H1 (cell line): Measurements from ENCODE around the gene TOPORS. TPM values are rescaled to one million over a fixed set of nuclear protein-coding genes. Genes with fewer than 3 reads are reported as not detected.

Experiments used
- CTCF ChIA-PET: fragments of 300-600 bp; sonication (Branson Sonifier 250); formaldehyde crosslinking; loops from one replicate; lab custom pipeline; 2021; ENCODE audit not compliant: partially characterized antibody; lab: Charles Lee
- POLR2A ChIA-PET: fragments of 300-600 bp; sonication (Branson Sonifier 250); formaldehyde crosslinking; loops from one replicate; lab custom pipeline; 2021; ENCODE audit warnings: inconsistent platforms; ENCODE audit not compliant: partially characterized antibody; lab: Charles Lee
- DNase-seq, 2 experiments: peaks; one replicate each; pipeline versions ENCODE4 v3.0.0 to v3.0.0-alpha.2; 2010 to 2022; ENCODE audit warnings: low spot score in 2 of 2, low read depth in 1 of 2, mixed read lengths in 1 of 2
- FAIRE-seq: peaks from 2 replicates; lab custom pipeline; 2011; peaks lifted over from hg19 to GRCh38; lab: Jason Lieb, UNC
- H2AFZ ChIP-seq: 2 replicates; pipeline ENCODE4 v1.8.1; 2012; ENCODE audit warnings: low read length, inconsistent platforms
- H2AK5ac ChIP-seq: 2 replicates; pipeline ENCODE4 v1.6.1; 2013; ENCODE audit warnings: low read depth, low read length
- H2BK120ac ChIP-seq: replicated peaks from 2 replicates; pipeline ENCODE3; 2013; ENCODE audit warnings: low read depth, low read length, inconsistent platforms
- H2BK12ac ChIP-seq: 2 replicates; pipeline ENCODE4 v1.6.1; 2013; ENCODE audit warnings: low read depth, low read length
- H2BK15ac ChIP-seq: 2 replicates; pipeline ENCODE4 v1.6.1; 2013; ENCODE audit warnings: low read length
- H2BK20ac ChIP-seq: 2 replicates; pipeline ENCODE4 v1.6.1; 2013; ENCODE audit warnings: low read length
- H2BK5ac ChIP-seq: 2 replicates; pipeline ENCODE4 v1.6.1; 2013; ENCODE audit warnings: low read depth, low read length
- H3K14ac ChIP-seq: 2 replicates; pipeline ENCODE4 v1.6.1; 2013; ENCODE audit warnings: inconsistent platforms; ENCODE audit not compliant: insufficient read length
- H3K18ac ChIP-seq: 2 replicates; pipeline ENCODE4 v1.6.1; 2013; ENCODE audit warnings: low read length; ENCODE audit errors: extremely low read depth
- H3K23ac ChIP-seq: 2 replicates; pipeline ENCODE4 v1.6.1; 2013; ENCODE audit warnings: inconsistent platforms; ENCODE audit not compliant: insufficient read length
- H3K23me2 ChIP-seq: 2 replicates; pipeline ENCODE4 v1.6.1; 2013; ENCODE audit warnings: low read depth, low read length
- H3K27ac ChIP-seq: 2 replicates; pipeline ENCODE4 v1.6.1; 2011; ENCODE audit warnings: low read depth, low read length, inconsistent platforms
- H3K27me3 ChIP-seq, 4 experiments: replicated peaks in 1 of 4; 1 replicate in 1 of 4; 2 replicates in 3 of 4; pipeline versions ENCODE4 v1.6.1 to v1.8.1; 2011 to 2013; ENCODE audit warnings: low read length in 3 of 4, mild to moderate bottlenecking in 3 of 4, inconsistent platforms in 2 of 4, mixed read lengths in 2 of 4, moderate library complexity in 1 of 4; ENCODE audit not compliant: control insufficient read depth in 3 of 4, insufficient read depth in 3 of 4; ENCODE audit errors: extremely low read depth in 1 of 4
- H3K36me3 ChIP-seq, 4 experiments: 2 replicates each; pipeline versions ENCODE4 v1.6.1 to v1.8.1; 2011 to 2013; ENCODE audit warnings: mild to moderate bottlenecking in 4 of 4, low read length in 3 of 4, moderate library complexity in 2 of 4, control low read depth in 1 of 4, inconsistent platforms in 1 of 4; ENCODE audit not compliant: insufficient read depth in 4 of 4, control insufficient read depth in 2 of 4
- H3K4ac ChIP-seq: replicated peaks from 2 replicates; pipeline ENCODE3; 2013; ENCODE audit warnings: low read length, low read depth, mixed read lengths, inconsistent platforms; ENCODE audit not compliant: insufficient read length
- H3K4me1 ChIP-seq, 4 experiments: replicated peaks in 1 of 4; 1 replicate in 1 of 4; 2 replicates in 3 of 4; pipeline versions ENCODE4 v1.6.1 to v1.8.1; 2011 to 2013; ENCODE audit warnings: low read length in 3 of 4, inconsistent platforms in 2 of 4, mixed read lengths in 1 of 4; ENCODE audit not compliant: insufficient read depth in 4 of 4, control insufficient read depth in 3 of 4
- H3K4me2 ChIP-seq, 2 experiments: 2 replicates each; pipeline versions ENCODE4 v1.6.1 to v1.8.1; 2011 to 2013; ENCODE audit warnings: low read depth in 2 of 2, low read length in 2 of 2, control low read depth in 1 of 2, inconsistent platforms in 1 of 2, mild to moderate bottlenecking in 1 of 2; ENCODE audit not compliant: insufficient read depth in 1 of 2
- H3K4me3 ChIP-seq, 4 experiments: fragments of 200-600, 300-600 bp in 1 of 4; sonication (generic), shearing (Covaris generic), sonication (Bioruptor Twin) in 1 of 4; 2 replicates each; pipeline versions ENCODE4 v1.5.1 to v1.8.1; 2011 to 2016; ENCODE audit warnings: low read length in 4 of 4, low read depth in 3 of 4, control low read depth in 2 of 4, inconsistent platforms in 2 of 4, mild to moderate bottlenecking in 2 of 4, mixed read lengths in 1 of 4, moderate library complexity in 1 of 4; ENCODE audit not compliant: insufficient read depth in 2 of 4; ENCODE audit errors: extremely low read depth in 1 of 4
- H3K56ac ChIP-seq: replicated peaks from 2 replicates; pipeline ENCODE3; 2013; ENCODE audit warnings: low read depth, mild to moderate bottlenecking, mixed read lengths, low read length, inconsistent platforms; ENCODE audit not compliant: insufficient read length
- H3K79me1 ChIP-seq: 2 replicates; pipeline ENCODE4 v1.6.1; 2013; ENCODE audit warnings: low read depth, low read length, control low read depth
- H3K79me2 ChIP-seq, 2 experiments: 2 replicates each; pipeline versions ENCODE4 v1.6.1 to v1.8.1; 2012 to 2013; ENCODE audit warnings: low read length in 2 of 2, mild to moderate bottlenecking in 2 of 2, inconsistent platforms in 1 of 2; ENCODE audit not compliant: insufficient read depth in 2 of 2, control insufficient read depth in 1 of 2
- H3K9ac ChIP-seq, 4 experiments: replicated peaks in 1 of 4; 1 replicate in 1 of 4; 2 replicates in 3 of 4; pipeline versions ENCODE4 v1.6.1 to v1.8.1; 2011 to 2013; ENCODE audit warnings: low read depth in 3 of 4, low read length in 3 of 4, control low read depth in 2 of 4, mild to moderate bottlenecking in 2 of 4, moderate library complexity in 2 of 4, inconsistent platforms in 1 of 4; ENCODE audit errors: extremely low read depth in 1 of 4
- H3K9me3 ChIP-seq, 2 experiments: 2 replicates each; pipeline versions ENCODE4 v1.6.1 to v1.8.1; 2012 to 2013; ENCODE audit warnings: mild to moderate bottlenecking in 2 of 2, moderate library complexity in 2 of 2, control low read depth in 1 of 2, inconsistent platforms in 1 of 2, low read depth in 1 of 2, low read length in 1 of 2, mixed read lengths in 1 of 2; ENCODE audit not compliant: insufficient read depth in 2 of 2
- H4K20me1 ChIP-seq, 2 experiments: replicated peaks in 1 of 2; 2 replicates each; pipeline versions ENCODE3 to v1.8.1; 2011 to 2013; ENCODE audit warnings: inconsistent platforms in 2 of 2, low read length in 2 of 2, mild to moderate bottlenecking in 1 of 2; ENCODE audit not compliant: insufficient read depth in 2 of 2, control insufficient read depth in 1 of 2
- H4K5ac ChIP-seq: 2 replicates; pipeline ENCODE4 v1.6.1; 2013; ENCODE audit warnings: low read length, low read depth, mixed read lengths, inconsistent platforms; ENCODE audit not compliant: insufficient read length
- H4K8ac ChIP-seq: 2 replicates; pipeline ENCODE4 v1.8.0; 2013; ENCODE audit warnings: mild to moderate bottlenecking, moderate library complexity, low read length, inconsistent platforms; ENCODE audit not compliant: insufficient read depth; ENCODE audit errors: extremely low read depth
- H4K91ac ChIP-seq: replicated peaks from 2 replicates; pipeline ENCODE3; 2013; ENCODE audit warnings: low read length, mixed read lengths, inconsistent platforms; ENCODE audit not compliant: insufficient read length
- BRCA1 ChIP-seq: IDR thresholded peaks from 2 replicates; pipeline ENCODE4 v1.6.1; 2012; ENCODE audit warnings: low read depth, low read length, improper control_type of control experiment
- CEBPB ChIP-seq: IDR thresholded peaks from 2 replicates; pipeline ENCODE4 v1.6.1; 2012; ENCODE audit warnings: low read depth, low read length
- MAX ChIP-seq: IDR thresholded peaks from 2 replicates; pipeline ENCODE4 v1.6.1; 2012; ENCODE audit warnings: inconsistent platforms
- RAD21 ChIP-seq, 2 experiments: IDR thresholded peaks in 1 of 2; conservative IDR thresholded peaks in 1 of 2; 2 replicates each; pipeline ENCODE4 v1.6.1; 2011; ENCODE audit warnings: low read depth in 2 of 2, low read length in 2 of 2, improper control_type of control experiment in 1 of 2, inconsistent platforms in 1 of 2, mild to moderate bottlenecking in 1 of 2, moderate library complexity in 1 of 2
- whole genome bisulfite sequencing, 2 experiments: shearing (Covaris generic) in 1 of 2; methylation state at CpG; one replicate each; pipeline versions ENCODE4 v1.1.6 to v1.1.7; 2013 to 2015; ENCODE audit warnings: low lambda C conversion rate in 2 of 2, mixed read lengths in 2 of 2, inconsistent platforms in 1 of 2, low coverage in 1 of 2, missing lambda C conversion rate in 1 of 2; ENCODE audit not compliant: insufficient replicate concordance in 2 of 2, insufficient coverage in 1 of 2, insufficient read length in 1 of 2; ENCODE audit errors: extremely low coverage in 1 of 2, missing lambda C conversion rate in 1 of 2; 5-methylcytosine and 5-hydroxymethylcytosine counted together
- polyA plus RNA-seq, 7 experiments: library from polyadenylated mRNA; depleted of rRNA in 3 of 7; stranded (reverse) in 5 of 7; unstranded in 2 of 7; fragments of >200 nt in 5 of 7; fragments of 200-250 nt in 2 of 7; gene quantifications; 1 replicate in 5 of 7; 2 replicates in 1 of 7; 4 replicates in 1 of 7; pipeline versions ENCODE4 v1.2.1 to v1.2.3, GENCODE V29; 2011 to 2013; ENCODE audit warnings: missing spikeins in 2 of 7, mixed read lengths in 2 of 7
- total RNA-seq: library from RNA; stranded (reverse); fragmentation: NEBNext Ultra II Directional; extraction: Animal tissue kit (Norgen Biotek cat#: 25700); gene quantifications from 2 replicates; pipeline ENCODE4 v1.2.1, GENCODE V29; 2021
- TF ChIP-seq, protein P1 (sequence below), 3 experiments: IDR thresholded peaks; 1 replicate in 2 of 3; 2 replicates in 1 of 3; pipeline versions ENCODE4 v1.5.1 to v1.6.1; 2011; ENCODE audit warnings: low read length in 3 of 3, mild to moderate bottlenecking in 3 of 3, inconsistent platforms in 2 of 3, low read depth in 1 of 3, moderate library complexity in 1 of 3; ENCODE audit not compliant: insufficient read depth in 1 of 3; ENCODE audit errors: control extremely low read depth in 1 of 3
- TF ChIP-seq, protein P2 (sequence below): IDR thresholded peaks from 2 replicates; pipeline ENCODE4 v1.6.1; 2012; ENCODE audit warnings: inconsistent platforms

TOPORS gene
- total and polyA plus RNA-seq, 2 of the 8 experiments (the other 6 are each of a cell fraction or from before 2014, with no cell fraction given), result 10.3 to 30.7 TPM

GRCh38 chr9:32589083-32589723, 36.8 kb upstream of the TOPORS start:
- Histone ChIP-seq H4K20me1 (no peaks in the 10 kb centered on the region), H2BK20ac (no peak overlapping the region), H3K79me1 (no peaks in the 10 kb centered on the region), H2AK5ac (no peak overlapping the region), H4K91ac (no peak overlapping the region), H3K9me3 (no peaks in the 10 kb centered on the region), H3K27me3 (no peaks in the 10 kb centered on the region), H2AFZ (no peak overlapping the region), H3K4ac (no peak overlapping the region), H3K9ac (no peak overlapping the region), H3K4me1 (no peaks in the 10 kb centered on the region), H3K56ac (no peak overlapping the region), H3K79me2 (no peaks in the 10 kb centered on the region), H3K18ac (no peak overlapping the region), H2BK5ac (no peak overlapping the region), H4K8ac (no peak overlapping the region), H3K14ac (no peak overlapping the region), H4K5ac (no peak overlapping the region), H3K4me3 (no peak overlapping the region), H3K4me2 (no peak overlapping the region), H3K27ac (no peak overlapping the region), H2BK120ac (no peak overlapping the region), H2BK12ac (no peak overlapping the region), H3K23me2 (no peaks in the 10 kb centered on the region), H2BK15ac (no peak overlapping the region), H3K36me3 (no peaks in the 10 kb centered on the region), H3K23ac (no peak overlapping the region)
- ChIA-PET POLR2A (interaction anchor here (1.0 to 1.2 kb wide), 2 partner anchors 379 to 380 kb away, joined by 3 read pairs; no protein-coding TSS in a partner anchor), CTCF (interaction anchor here (0.7 to 7.2 kb wide), 23 partner anchors 9 to 387 kb away, joined by 3 to 70 read pairs (median 6); partner anchors contain the start of gene TMEM215)
- no peak for DNase-seq
- TF ChIP-seq, protein P1, sequence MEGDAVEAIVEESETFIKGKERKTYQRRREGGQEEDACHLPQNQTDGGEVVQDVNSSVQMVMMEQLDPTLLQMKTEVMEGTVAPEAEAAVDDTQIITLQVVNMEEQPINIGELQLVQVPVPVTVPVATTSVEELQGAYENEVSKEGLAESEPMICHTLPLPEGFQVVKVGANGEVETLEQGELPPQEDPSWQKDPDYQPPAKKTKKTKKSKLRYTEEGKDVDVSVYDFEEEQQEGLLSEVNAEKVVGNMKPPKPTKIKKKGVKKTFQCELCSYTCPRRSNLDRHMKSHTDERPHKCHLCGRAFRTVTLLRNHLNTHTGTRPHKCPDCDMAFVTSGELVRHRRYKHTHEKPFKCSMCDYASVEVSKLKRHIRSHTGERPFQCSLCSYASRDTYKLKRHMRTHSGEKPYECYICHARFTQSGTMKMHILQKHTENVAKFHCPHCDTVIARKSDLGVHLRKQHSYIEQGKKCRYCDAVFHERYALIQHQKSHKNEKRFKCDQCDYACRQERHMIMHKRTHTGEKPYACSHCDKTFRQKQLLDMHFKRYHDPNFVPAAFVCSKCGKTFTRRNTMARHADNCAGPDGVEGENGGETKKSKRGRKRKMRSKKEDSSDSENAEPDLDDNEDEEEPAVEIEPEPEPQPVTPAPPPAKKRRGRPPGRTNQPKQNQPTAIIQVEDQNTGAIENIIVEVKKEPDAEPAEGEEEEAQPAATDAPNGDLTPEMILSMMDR (IDR thresholded peaks at IDR 0.05; ENCODE audit: control extremely low read depth in 1 of 3, insufficient read depth in 1 of 3, low read depth in 1 of 3, low read length in 3 of 3), result peak in 2 of 3 experiments; percentile 50 to 54; a peak in 3 of 4 replicates
- TF ChIP-seq, protein P2, sequence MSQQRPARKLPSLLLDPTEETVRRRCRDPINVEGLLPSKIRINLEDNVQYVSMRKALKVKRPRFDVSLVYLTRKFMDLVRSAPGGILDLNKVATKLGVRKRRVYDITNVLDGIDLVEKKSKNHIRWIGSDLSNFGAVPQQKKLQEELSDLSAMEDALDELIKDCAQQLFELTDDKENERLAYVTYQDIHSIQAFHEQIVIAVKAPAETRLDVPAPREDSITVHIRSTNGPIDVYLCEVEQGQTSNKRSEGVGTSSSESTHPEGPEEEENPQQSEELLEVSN, result no peak
- no peak for TF ChIP-seq BRCA1
- TF ChIP-seq MAX, result no peak
- peak; percentile 64 to 74 for TF ChIP-seq RAD21 (IDR thresholded peaks at IDR 0.05 in 1 of 2, conservative IDR thresholded peaks at IDR 0.05 in 1 of 2; ENCODE audit: low read depth in 2 of 2, low read length in 2 of 2)
- peak; percentile 23; the same call in 1 of the 2 replicates for TF ChIP-seq CEBPB
- FAIRE-seq, result peak; percentile 69
- 67% methylated on average over 6 of the region's 6 CpGs; no CpG with 5 or more reads in 1 of the 2 experiments for WGBS, 2 experiments
